Measurements from ENCODE around the gene PLAC1.

PLAC1 gene

GRCh38 chrX:134591502-134591901 lies 66.8 kb downstream of the PLAC1 start:
- no peak overlapping the region for H3K4me3 ChIP-seq (IDR thresholded peaks at IDR 0.05; ENCODE audit: insufficient read depth, low read depth, low read length)
- TF ChIP-seq CTCF (conservative IDR thresholded peaks at IDR 0.05; ENCODE audit: low read depth, low read length) = no peak
- no peak overlapping the region for H3K4me2 ChIP-seq
- H4K20me1 ChIP-seq (ENCODE audit: insufficient read depth) = no peaks in the 10 kb centered on the region
- no peak overlapping the region for H2AFZ ChIP-seq (ENCODE audit: low read depth)
- no peaks in the 10 kb centered on the region for H3K4me1 ChIP-seq (ENCODE audit: low read depth, poor library complexity, severe bottlenecking)
- H3K27ac ChIP-seq = no peak overlapping the region
- H3K79me2 ChIP-seq (ENCODE audit: insufficient read depth, low read depth) = no peaks in the 10 kb centered on the region
- no peaks in the 10 kb centered on the region for H3K27me3 ChIP-seq (ENCODE audit: insufficient read depth, low read depth)
- H3K9ac ChIP-seq = no peak overlapping the region
- no peaks in the 10 kb centered on the region for H3K36me3 ChIP-seq (ENCODE audit: insufficient read depth)

DNA sequence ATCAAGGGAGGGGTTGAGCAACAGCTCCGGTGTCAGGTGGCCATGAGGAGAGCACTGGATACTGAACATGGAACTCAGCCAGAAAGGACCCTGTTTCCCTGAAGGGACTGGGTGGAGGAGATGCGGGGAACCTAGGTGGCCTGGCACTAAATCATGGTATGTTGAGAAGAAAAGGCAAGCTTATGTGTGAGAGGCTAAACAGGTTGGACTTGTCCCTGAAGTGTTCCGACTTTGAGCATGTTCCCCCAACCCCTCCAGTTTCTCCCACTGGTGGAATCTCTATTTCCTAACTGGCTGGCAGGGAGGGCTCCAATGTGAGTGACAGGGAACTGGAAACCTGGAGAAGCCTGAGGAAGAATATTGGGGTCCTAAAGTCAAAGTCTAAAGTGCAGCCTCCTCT lies 69.5 kb downstream of the PLAC1 start:
- H3K9ac ChIP-seq = no peak overlapping the region
- no peak for TF ChIP-seq CTCF (conservative IDR thresholded peaks at IDR 0.05; ENCODE audit: low read depth, low read length)

DNA sequence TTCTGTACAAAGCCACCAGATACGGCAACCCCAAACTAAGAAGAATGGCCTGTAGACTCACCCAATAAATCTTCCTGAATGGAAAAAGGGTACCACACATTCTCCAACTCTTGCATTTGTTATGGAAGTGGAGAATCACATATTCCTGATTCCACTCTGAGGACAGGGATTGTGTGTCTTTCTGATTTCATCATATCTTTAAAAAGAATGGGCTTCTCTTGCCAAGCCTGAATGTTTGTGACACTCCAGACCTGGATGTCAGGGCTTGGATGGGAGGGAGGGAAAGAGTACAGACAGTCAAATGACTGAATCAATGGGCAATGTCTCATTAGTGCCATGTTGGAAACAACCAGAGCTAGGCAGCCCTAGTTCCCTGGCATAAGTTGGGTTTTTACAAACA lies 77.4 kb downstream of the PLAC1 start:
- Histone ChIP-seq H2AFZ (ENCODE audit: low read depth) (no peak overlapping the region), H3K36me3 (ENCODE audit: insufficient read depth) (no peaks in the 10 kb centered on the region), H3K27me3 (ENCODE audit: insufficient read depth, low read depth) (no peaks in the 10 kb centered on the region), H3K27ac (no peak overlapping the region), H3K4me3 (IDR thresholded peaks at IDR 0.05; ENCODE audit: insufficient read depth, low read depth, low read length) (no peak overlapping the region), H3K4me1 (ENCODE audit: low read depth, poor library complexity, severe bottlenecking) (no peaks in the 10 kb centered on the region), H3K9ac (no peak overlapping the region), H4K20me1 (ENCODE audit: insufficient read depth) (no peaks in the 10 kb centered on the region), H3K4me2 (no peak overlapping the region), H3K79me2 (ENCODE audit: insufficient read depth, low read depth) (no peaks in the 10 kb centered on the region)
- no peak for TF ChIP-seq CTCF (conservative IDR thresholded peaks at IDR 0.05; ENCODE audit: low read depth, low read length)

More for the DNA sequence above, 69.5 kb downstream of the PLAC1 start:
- H3K27ac ChIP-seq = no peak overlapping the region
- H2AFZ ChIP-seq (ENCODE audit: low read depth) = no peak overlapping the region
- H4K20me1 ChIP-seq (ENCODE audit: insufficient read depth) = no peaks in the 10 kb centered on the region
- H3K4me3 ChIP-seq (IDR thresholded peaks at IDR 0.05; ENCODE audit: insufficient read depth, low read depth, low read length) = no peak overlapping the region
- H3K36me3 ChIP-seq (ENCODE audit: insufficient read depth) = no peaks in the 10 kb centered on the region
- no peaks in the 10 kb centered on the region for H3K27me3 ChIP-seq (ENCODE audit: insufficient read depth, low read depth)
- H3K4me2 ChIP-seq = no peak overlapping the region
- no peaks in the 10 kb centered on the region for H3K4me1 ChIP-seq (ENCODE audit: low read depth, poor library complexity, severe bottlenecking)
- H3K79me2 ChIP-seq (ENCODE audit: insufficient read depth, low read depth) = no peaks in the 10 kb centered on the region

DNA sequence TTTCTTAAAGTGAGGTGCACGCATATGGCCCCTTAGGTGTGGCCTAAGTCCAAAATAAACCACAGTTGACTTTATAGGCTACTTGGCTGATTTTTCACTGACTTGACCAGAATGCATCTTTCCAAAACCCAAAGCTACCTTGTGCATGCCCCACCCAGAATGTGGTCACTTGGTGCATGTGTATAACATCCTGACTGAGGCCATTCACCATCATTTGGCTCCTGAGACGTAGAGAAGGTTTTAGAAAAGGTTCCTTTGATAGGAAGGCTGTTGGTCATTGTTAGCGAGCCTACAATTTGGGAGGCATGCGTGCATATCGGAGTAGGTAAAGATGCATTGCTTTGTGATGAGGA lies 84.6 kb downstream of the PLAC1 start:
- H3K79me2 ChIP-seq (ENCODE audit: insufficient read depth, low read depth) = no peaks in the 10 kb centered on the region
- H3K4me1 ChIP-seq (ENCODE audit: low read depth, poor library complexity, severe bottlenecking) = peaks cover 4% of the 10 kb centered on the region
- H3K4me3 ChIP-seq (IDR thresholded peaks at IDR 0.05; ENCODE audit: insufficient read depth, low read depth, low read length) = no peak overlapping the region
- no peak overlapping the region for H3K27ac ChIP-seq
- H2AFZ ChIP-seq (ENCODE audit: low read depth) = no peak overlapping the region
- no peak for TF ChIP-seq CTCF (conservative IDR thresholded peaks at IDR 0.05; ENCODE audit: low read depth, low read length)
- H3K4me2 ChIP-seq = no peak overlapping the region
- H3K36me3 ChIP-seq (ENCODE audit: insufficient read depth) = no peaks in the 10 kb centered on the region
- H4K20me1 ChIP-seq (ENCODE audit: insufficient read depth) = no peaks in the 10 kb centered on the region
- no peak overlapping the region for H3K9ac ChIP-seq
- no peaks in the 10 kb centered on the region for H3K27me3 ChIP-seq (ENCODE audit: insufficient read depth, low read depth)
